Measurements from ENCODE around the gene MRPL21.

MRPL21 gene

DNA sequence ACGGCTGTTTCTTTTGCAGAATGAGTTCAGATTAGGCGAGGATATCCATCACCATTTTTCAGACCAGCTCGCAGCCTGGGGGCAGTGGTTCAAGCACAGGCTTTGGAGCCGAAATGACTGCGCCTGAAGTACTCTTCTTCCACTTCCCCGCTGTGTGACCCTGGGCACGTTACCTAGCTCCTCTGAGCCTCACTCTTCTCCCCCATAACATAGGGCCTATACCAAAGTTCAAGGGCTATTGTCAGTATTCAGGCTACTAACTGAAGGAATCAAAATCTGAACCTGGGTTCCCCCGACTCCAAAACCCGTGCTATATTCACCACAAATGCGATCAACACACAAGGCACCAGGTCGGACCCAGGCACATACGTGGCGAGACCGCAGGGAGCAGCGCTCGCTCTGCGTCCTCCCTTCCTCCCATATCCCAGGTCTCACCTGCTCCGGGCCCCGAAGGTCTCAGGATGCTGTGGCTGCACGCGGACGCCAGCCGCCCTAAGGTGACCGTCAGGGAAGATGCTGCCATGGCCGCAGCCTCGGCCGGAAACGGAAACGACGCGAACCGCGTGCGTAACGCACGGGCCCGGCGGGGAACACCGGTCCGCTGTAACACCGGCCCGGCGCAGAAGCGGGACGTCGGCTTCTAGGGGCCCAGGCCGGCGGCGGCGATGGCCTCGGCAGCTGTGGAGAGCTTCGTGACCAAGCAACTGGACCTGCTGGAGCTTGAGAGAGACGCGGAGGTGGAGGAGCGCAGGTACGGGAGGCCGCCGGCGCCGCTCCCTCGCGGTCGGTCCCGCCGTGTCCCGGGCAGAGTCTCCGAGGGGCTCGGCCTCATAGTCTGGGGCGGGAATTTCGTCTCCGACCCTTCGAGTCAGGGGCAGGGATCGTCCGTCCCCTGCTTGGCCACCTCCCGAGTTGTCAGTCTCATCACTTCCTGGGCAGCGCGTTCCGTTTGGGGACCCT, at the start of gene MRPL21, which contains the start of gene IGHMBP2:
MRPL21 (minus strand) TSS at position 545 of the 960 bp plus-strand sequence; CDS start at position 523, 22 bp downstream.
IGHMBP2 (plus strand) TSS at position 604 of the 960 bp plus-strand sequence; CDS start at position 666, 62 bp downstream.
- Histone ChIP-seq H3K36me3 (ENCODE audit: control insufficient read depth, insufficient read depth, low read length, severe bottlenecking) (peaks cover 28% of the 10 kb centered on the region), H3K27me3 (replicated peaks; ENCODE audit: control insufficient read depth, insufficient read depth, low read length) (no peaks in the 10 kb centered on the region), H3K4me3 (ENCODE audit: low read length) (peak within 1 kb of the TSS; percentile 100), H3K9me3 (ENCODE audit: control insufficient read depth, low read length) (no peaks in the 10 kb centered on the region), H3K9ac (ENCODE audit: low read length) (peak within 1 kb of the TSS; percentile 99), H3K4me1 (ENCODE audit: control insufficient read depth, insufficient read depth, low read length) (peaks cover 17% of the 10 kb centered on the region)
- peak; percentile 95 for DNase-seq (ENCODE audit: low read depth)

- no peaks in the 10 kb centered on the region for H3K36me3 ChIP-seq (ENCODE audit: control insufficient read depth, insufficient read depth, low read length, severe bottlenecking)
- DNase-seq (ENCODE audit: low read depth), result no peak
- no peak overlapping the region for H3K9ac ChIP-seq (ENCODE audit: low read length)
- no peaks in the 10 kb centered on the region for H3K9me3 ChIP-seq (ENCODE audit: control insufficient read depth, low read length)
- peaks cover 5% of the 10 kb centered on the region for H3K4me1 ChIP-seq (ENCODE audit: control insufficient read depth, insufficient read depth, low read length)
- H3K27me3 ChIP-seq (replicated peaks; ENCODE audit: control insufficient read depth, insufficient read depth, low read length), result no peaks in the 10 kb centered on the region
- H3K4me3 ChIP-seq (ENCODE audit: low read length), result no peak overlapping the region
Observed at GRCh38 chr11:68950762-68951161, 47.1 kb upstream of the MRPL21 start.

GRCh38 chr11:68950270-68950669, 46.6 kb upstream of the MRPL21 start:
- Histone ChIP-seq H3K9ac (ENCODE audit: low read length) (no peak overlapping the region), H3K4me3 (ENCODE audit: low read length) (no peak overlapping the region), H3K27me3 (replicated peaks; ENCODE audit: control insufficient read depth, insufficient read depth, low read length) (no peaks in the 10 kb centered on the region), H3K4me1 (ENCODE audit: control insufficient read depth, insufficient read depth, low read length) (peaks cover 5% of the 10 kb centered on the region), H3K36me3 (ENCODE audit: control insufficient read depth, insufficient read depth, low read length, severe bottlenecking) (no peaks in the 10 kb centered on the region), H3K9me3 (ENCODE audit: control insufficient read depth, low read length) (no peaks in the 10 kb centered on the region)
- peak; percentile 34 for DNase-seq (ENCODE audit: low read depth)

DNA sequence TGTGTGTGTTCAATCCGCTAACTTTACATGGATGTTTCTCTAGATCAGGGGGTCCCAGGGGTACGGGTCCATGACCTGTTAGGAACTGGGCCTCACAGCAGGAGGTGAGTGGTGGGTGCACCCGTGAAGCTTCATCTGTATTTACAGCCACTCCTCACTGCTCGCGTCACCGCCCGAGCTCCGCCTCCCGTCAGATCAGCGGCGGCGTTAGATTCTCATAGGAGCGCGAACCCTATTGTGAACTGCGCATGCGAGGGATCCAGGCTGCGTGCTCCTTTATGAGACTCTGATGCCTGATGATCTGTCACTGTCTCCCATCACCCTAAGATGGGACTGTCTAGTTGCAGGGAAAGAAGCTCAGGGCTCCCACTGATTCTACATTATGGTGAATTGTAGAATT, 45.3 kb upstream of the MRPL21 start:
- H3K9ac ChIP-seq (ENCODE audit: low read length), result no peak overlapping the region
- DNase-seq (ENCODE audit: low read depth), result no peak
- H3K36me3 ChIP-seq (ENCODE audit: control insufficient read depth, insufficient read depth, low read length, severe bottlenecking), result no peaks in the 10 kb centered on the region
- peaks cover 5% of the 10 kb centered on the region for H3K4me1 ChIP-seq (ENCODE audit: control insufficient read depth, insufficient read depth, low read length)
- H3K4me3 ChIP-seq (ENCODE audit: low read length), result no peak overlapping the region
- H3K9me3 ChIP-seq (ENCODE audit: control insufficient read depth, low read length), result no peaks in the 10 kb centered on the region
- no peaks in the 10 kb centered on the region for H3K27me3 ChIP-seq (replicated peaks; ENCODE audit: control insufficient read depth, insufficient read depth, low read length)

GRCh38 chr11:68948496-68948895, 44.9 kb upstream of the MRPL21 start:
- no peak overlapping the region for H3K9ac ChIP-seq (ENCODE audit: low read length)
- no peaks in the 10 kb centered on the region for H3K27me3 ChIP-seq (replicated peaks; ENCODE audit: control insufficient read depth, insufficient read depth, low read length)
- H3K9me3 ChIP-seq (ENCODE audit: control insufficient read depth, low read length), result no peaks in the 10 kb centered on the region
- DNase-seq (ENCODE audit: low read depth), result no peak
- peaks cover 5% of the 10 kb centered on the region for H3K4me1 ChIP-seq (ENCODE audit: control insufficient read depth, insufficient read depth, low read length)
- no peak overlapping the region for H3K4me3 ChIP-seq (ENCODE audit: low read length)
- H3K36me3 ChIP-seq (ENCODE audit: control insufficient read depth, insufficient read depth, low read length, severe bottlenecking), result no peaks in the 10 kb centered on the region

GRCh38 chr11:68947151-68947550, 43.5 kb upstream of the MRPL21 start:
- Histone ChIP-seq H3K36me3 (ENCODE audit: control insufficient read depth, insufficient read depth, low read length, severe bottlenecking) (no peaks in the 10 kb centered on the region), H3K4me3 (ENCODE audit: low read length) (no peak overlapping the region), H3K9me3 (ENCODE audit: control insufficient read depth, low read length) (no peaks in the 10 kb centered on the region), H3K4me1 (ENCODE audit: control insufficient read depth, insufficient read depth, low read length) (peaks cover 14% of the 10 kb centered on the region), H3K9ac (ENCODE audit: low read length) (no peak overlapping the region), H3K27me3 (replicated peaks; ENCODE audit: control insufficient read depth, insufficient read depth, low read length) (no peaks in the 10 kb centered on the region)
- DNase-seq (ENCODE audit: low read depth), result no peak

DNA sequence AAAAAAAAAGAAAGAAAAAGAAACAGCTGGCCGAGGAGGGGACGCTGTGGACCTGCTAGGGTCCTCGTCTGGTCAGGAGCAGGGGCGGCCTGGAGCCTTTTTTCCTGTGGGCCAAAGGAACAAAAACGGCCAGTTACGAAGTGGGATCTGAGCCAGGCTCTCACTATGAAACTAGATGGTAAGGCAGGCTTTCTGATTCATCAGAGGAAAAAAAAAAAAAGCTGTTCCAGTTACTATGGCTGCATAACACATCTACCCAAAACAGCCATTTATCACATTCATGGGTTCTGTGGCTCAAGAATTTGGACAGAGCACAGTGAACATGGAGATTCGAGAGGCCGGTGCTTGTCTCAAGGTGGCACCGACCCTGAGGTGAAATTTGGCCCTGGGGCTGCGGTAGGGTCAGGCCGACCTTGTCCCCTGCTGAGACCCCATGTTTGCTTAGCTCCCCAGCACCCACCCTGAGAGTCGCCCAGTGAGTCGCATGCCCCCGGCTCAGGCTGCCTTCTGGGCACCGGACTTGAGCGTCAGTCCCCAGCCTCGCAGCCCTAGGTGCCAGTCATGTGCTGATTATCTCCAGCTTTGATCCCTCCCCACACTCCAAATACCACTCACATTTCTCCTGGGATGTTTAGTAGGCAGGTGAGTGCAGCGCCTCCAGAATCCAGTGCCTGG, 42.9 kb upstream of the MRPL21 start:
- DNase-seq (ENCODE audit: low read depth), result peak; percentile 69
- Histone ChIP-seq H3K27me3 (replicated peaks; ENCODE audit: control insufficient read depth, insufficient read depth, low read length) (no peaks in the 10 kb centered on the region), H3K9ac (ENCODE audit: low read length) (no peak overlapping the region), H3K4me3 (ENCODE audit: low read length) (no peak overlapping the region), H3K36me3 (ENCODE audit: control insufficient read depth, insufficient read depth, low read length, severe bottlenecking) (no peaks in the 10 kb centered on the region), H3K9me3 (ENCODE audit: control insufficient read depth, low read length) (no peaks in the 10 kb centered on the region), H3K4me1 (ENCODE audit: control insufficient read depth, insufficient read depth, low read length) (peaks cover 18% of the 10 kb centered on the region)

DNA sequence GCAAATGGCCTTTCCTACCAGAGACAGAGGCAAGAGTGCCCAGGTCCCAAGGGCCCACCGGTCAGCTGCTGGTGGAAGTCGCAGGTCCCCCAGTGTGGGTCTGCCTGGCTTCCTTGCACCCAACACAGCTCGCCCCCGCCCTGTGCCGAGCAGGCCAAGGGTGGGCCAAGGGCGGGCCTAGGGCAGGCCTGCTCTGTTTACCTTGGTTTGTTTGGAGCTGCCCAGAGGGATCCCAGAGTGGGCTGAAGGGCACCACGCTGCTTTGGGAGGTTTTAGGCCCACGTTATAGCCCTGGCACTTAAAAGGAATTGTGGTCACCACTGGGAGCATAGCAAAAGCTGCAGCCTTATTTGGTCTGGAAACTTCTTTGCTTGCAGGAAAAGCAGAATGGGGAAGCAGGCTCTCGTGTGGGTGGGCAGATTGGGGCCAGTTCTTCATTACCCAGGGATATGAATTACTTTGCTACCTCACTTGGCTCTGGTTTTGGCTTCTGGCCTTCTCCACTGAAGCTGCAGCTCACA, 39.2 kb upstream of the MRPL21 start:
- H3K36me3 ChIP-seq (ENCODE audit: control insufficient read depth, insufficient read depth, low read length, severe bottlenecking), result peaks cover 18% of the 10 kb centered on the region
- H3K4me3 ChIP-seq (ENCODE audit: low read length), result no peak overlapping the region
- no peaks in the 10 kb centered on the region for H3K9me3 ChIP-seq (ENCODE audit: control insufficient read depth, low read length)
- no peaks in the 10 kb centered on the region for H3K27me3 ChIP-seq (replicated peaks; ENCODE audit: control insufficient read depth, insufficient read depth, low read length)
- DNase-seq (ENCODE audit: low read depth), result peak; percentile 11
- H3K9ac ChIP-seq (ENCODE audit: low read length), result peak overlapping the region; percentile 64
- peaks cover 18% of the 10 kb centered on the region for H3K4me1 ChIP-seq (ENCODE audit: control insufficient read depth, insufficient read depth, low read length)

DNA sequence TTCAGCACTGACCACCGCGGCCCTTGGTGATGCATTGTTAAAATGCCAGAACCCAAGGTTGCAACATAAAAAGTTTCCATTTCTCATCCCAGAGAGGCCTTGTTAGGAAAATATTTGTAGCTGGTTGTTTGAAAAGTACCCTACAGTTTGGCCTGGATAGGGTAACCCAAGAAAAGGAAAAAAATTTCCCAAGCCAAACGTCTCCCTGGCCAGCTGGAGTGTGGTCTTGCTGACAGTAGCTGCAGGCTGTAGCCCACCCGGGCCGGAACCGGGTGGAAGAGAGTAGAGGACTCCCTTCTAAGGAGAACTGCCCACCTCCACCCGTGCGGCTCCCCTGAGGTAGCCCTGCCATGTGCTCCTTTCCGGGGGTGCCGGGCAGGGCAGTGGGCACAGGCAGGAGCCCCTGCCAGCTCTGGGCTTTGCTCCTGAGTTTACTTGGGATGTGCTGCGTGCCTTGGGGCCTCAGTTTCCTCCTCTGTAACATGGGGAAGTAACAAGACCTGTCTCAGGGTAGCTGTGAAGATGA, 38.5 kb upstream of the MRPL21 start:
- H3K27me3 ChIP-seq (replicated peaks; ENCODE audit: control insufficient read depth, insufficient read depth, low read length), result no peaks in the 10 kb centered on the region
- peaks cover 18% of the 10 kb centered on the region for H3K4me1 ChIP-seq (ENCODE audit: control insufficient read depth, insufficient read depth, low read length)
- peaks cover 24% of the 10 kb centered on the region for H3K36me3 ChIP-seq (ENCODE audit: control insufficient read depth, insufficient read depth, low read length, severe bottlenecking)
- peak; percentile 59 for DNase-seq (ENCODE audit: low read depth)
- no peaks in the 10 kb centered on the region for H3K9me3 ChIP-seq (ENCODE audit: control insufficient read depth, low read length)
- no peak overlapping the region for H3K4me3 ChIP-seq (ENCODE audit: low read length)
- H3K9ac ChIP-seq (ENCODE audit: low read length), result peak overlapping the region; percentile 64

- Histone ChIP-seq H3K9me3 (ENCODE audit: control insufficient read depth, low read length) (no peaks in the 10 kb centered on the region), H3K4me3 (ENCODE audit: low read length) (no peak overlapping the region), H3K4me1 (ENCODE audit: control insufficient read depth, insufficient read depth, low read length) (peaks cover 13% of the 10 kb centered on the region), H3K9ac (ENCODE audit: low read length) (no peak overlapping the region), H3K27me3 (replicated peaks; ENCODE audit: control insufficient read depth, insufficient read depth, low read length) (no peaks in the 10 kb centered on the region), H3K36me3 (ENCODE audit: control insufficient read depth, insufficient read depth, low read length, severe bottlenecking) (peaks cover 30% of the 10 kb centered on the region)
- DNase-seq (ENCODE audit: low read depth), result no peak
Observed at GRCh38 chr11:68941324-68942094, 37.9 kb upstream of the MRPL21 start.

Measured in adipocyte (in vitro differentiated cells).